ENCODE results near the gene POLDIP2. TPM values are rescaled to one million over a fixed set of nuclear protein-coding genes. Genes with fewer than 3 reads are reported as not detected.

The POLDIP2 gene
- total and polyA plus RNA-seq, 2 of the 13 experiments (the other 11 are each of a cell fraction or from before 2014, with no cell fraction given): 85.9 to 114 TPM

DNA sequence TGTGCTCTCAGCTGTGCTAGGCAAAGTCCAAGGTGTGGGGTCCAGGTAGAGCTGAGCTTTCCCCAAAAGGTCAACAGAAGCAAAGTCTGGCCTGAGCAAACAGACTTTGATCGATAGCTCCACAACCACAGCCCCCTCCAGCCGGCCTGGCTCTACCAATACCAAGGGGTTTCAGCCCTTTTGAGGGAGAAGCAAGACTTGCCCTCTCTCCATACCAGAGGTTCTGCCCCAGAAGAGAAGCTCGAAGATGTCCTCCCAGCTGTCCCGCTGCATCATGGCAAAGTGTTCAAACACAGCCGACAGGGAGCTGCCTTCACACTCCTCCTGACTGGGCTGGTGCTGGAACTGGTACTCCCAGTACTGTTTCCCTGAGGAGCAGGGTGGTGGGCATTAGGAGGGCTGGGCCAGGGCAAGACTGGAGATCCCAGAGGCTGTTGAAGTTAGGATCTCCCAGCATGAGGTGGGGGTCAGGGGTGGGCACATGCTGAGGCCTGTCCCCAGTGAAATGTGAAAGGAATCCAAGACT, 11.0 kb upstream of the POLDIP2 start (continued):
- TF ChIP-seq LBX2 (CRISPR knock-in tag; IDR thresholded peaks at IDR 0.05; ENCODE audit: borderline replicate concordance) (no peak), ZNF788 (CRISPR knock-in tag; IDR thresholded peaks at IDR 0.05; ENCODE audit: borderline replicate concordance) (peak; percentile 73; the same call in 1 of the 2 replicates), ZBTB21 (CRISPR knock-in tag; IDR thresholded peaks at IDR 0.05) (0 out of 2 replicates have a peak, but pooled peaks have one; percentile 30), HDAC1 (CRISPR knock-in tag; IDR thresholded peaks at IDR 0.05) (peak; percentile 95), MBNL3 (CRISPR knock-in tag; conservative IDR thresholded peaks at IDR 0.05) (no peak), ARID4A (CRISPR knock-in tag; IDR thresholded peaks at IDR 0.05; ENCODE audit: borderline replicate concordance) (peak; percentile 79; the same call in 1 of the 2 replicates), MTF2 (CRISPR knock-in tag; IDR thresholded peaks at IDR 0.05; ENCODE audit: borderline replicate concordance) (no peak), TRIM24 (CRISPR knock-in tag; IDR thresholded peaks at IDR 0.05) (no peak), ZNF468 (CRISPR knock-in tag; IDR thresholded peaks at IDR 0.05) (no peak), NKX3-1 (CRISPR knock-in tag; IDR thresholded peaks at IDR 0.05) (0 out of 2 replicates have a peak, but pooled peaks have one; percentile 35), MATR3 (CRISPR knock-in tag; IDR thresholded peaks at IDR 0.05) (no peak), ZNF34 (CRISPR knock-in tag; IDR thresholded peaks at IDR 0.05; ENCODE audit: borderline replicate concordance) (no peak), STAT6 (CRISPR knock-in tag; IDR thresholded peaks at IDR 0.05; ENCODE audit: borderline replicate concordance) (peak; percentile 73; the same call in 1 of the 2 replicates), IRF1 (CRISPR knock-in tag; IDR thresholded peaks at IDR 0.05; ENCODE audit: low read depth) (no peak), ZFYVE20 (CRISPR knock-in tag; IDR thresholded peaks at IDR 0.05; ENCODE audit: borderline replicate concordance, low read depth) (no peak), ZNF251 (CRISPR knock-in tag; IDR thresholded peaks at IDR 0.05) (no peak), PRMT3 (CRISPR knock-in tag; IDR thresholded peaks at IDR 0.05; ENCODE audit: borderline replicate concordance, low read depth) (no peak), JUNB (CRISPR knock-in tag; IDR thresholded peaks at IDR 0.05; ENCODE audit: borderline replicate concordance) (no peak), ZNF713 (CRISPR knock-in tag; IDR thresholded peaks at IDR 0.05) (peak; percentile 71; the same call in 1 of the 2 replicates), ZNF280B (CRISPR knock-in tag; IDR thresholded peaks at IDR 0.05; ENCODE audit: borderline replicate concordance) (no peak)
